HepG2 (cell line): ENCODE measurements around the gene ANKRD40. TPM values are rescaled to one million over a fixed set of nuclear protein-coding genes. Genes with fewer than 3 reads are reported as not detected.
A peak's percentile ranks its signal among the peaks of the same experiment; 100 is the strongest.

Experiments used
- ATF7 ChIP-seq, 2 experiments: fragments of 450-650 bp in 1 of 2; sonication (generic) in 1 of 2; formaldehyde crosslinking in 1 of 2; IDR thresholded peaks; 2 replicates each; pipeline versions ENCODE4 v1.4.0 to v1.6.1; 2016 to 2020; ENCODE audit warnings: antibody characterized with exemption in 1 of 2, mild to moderate bottlenecking in 1 of 2, missing genetic modification reagents in 1 of 2
- CREM ChIP-seq, 2 experiments: sonication (generic) in 1 of 2; formaldehyde crosslinking in 1 of 2; IDR thresholded peaks; 2 replicates each; pipeline versions ENCODE4 v1.4.0 to v1.6.1; 2016 to 2020; ENCODE audit warnings: antibody characterized with exemption in 1 of 2, mild to moderate bottlenecking in 1 of 2, missing genetic modification reagents in 1 of 2
- DZIP1 ChIP-seq: sonication (generic); formaldehyde crosslinking; IDR thresholded peaks from 2 replicates; pipeline ENCODE4 v1.5.0; 2020; ENCODE audit warnings: mild to moderate bottlenecking, missing genetic modification reagents
- HNF4A ChIP-seq: sonication (generic); formaldehyde crosslinking; IDR thresholded peaks from 2 replicates; pipeline ENCODE4 v1.4.0; 2020; ENCODE audit warnings: missing genetic modification reagents
- ISX ChIP-seq: sonication (generic); formaldehyde crosslinking; conservative IDR thresholded peaks from 2 replicates; pipeline ENCODE4 v1.5.0; 2020; ENCODE audit warnings: missing genetic modification reagents
- KLF6 ChIP-seq: IDR thresholded peaks from 2 replicates; pipeline ENCODE4 v1.8.0; 2016; ENCODE audit warnings: missing biosample characterization, missing genetic modification reagents
- MTF1 ChIP-seq: sonication (generic); formaldehyde crosslinking; IDR thresholded peaks from 2 replicates; pipeline ENCODE4 v1.5.0; 2020; ENCODE audit warnings: missing genetic modification reagents
- PATZ1 ChIP-seq: sonication (generic); formaldehyde crosslinking; IDR thresholded peaks from 2 replicates; pipeline ENCODE4 v1.4.0; 2020; ENCODE audit warnings: missing genetic modification reagents
- RARA ChIP-seq: IDR thresholded peaks from 2 replicates; pipeline ENCODE4 v1.6.1; 2016; ENCODE audit warnings: missing genetic modification reagents, missing compliant biosample characterization
- ZFP36L1 ChIP-seq: sonication (generic); formaldehyde crosslinking; IDR thresholded peaks from 2 replicates; pipeline ENCODE4 v1.8.0; 2022; ENCODE audit warnings: mild to moderate bottlenecking, missing genetic modification reagents, moderate library complexity
- ZFX ChIP-seq: sonication (generic); formaldehyde crosslinking; IDR thresholded peaks from 2 replicates; pipeline ENCODE4 v1.4.0; 2020; ENCODE audit warnings: mild to moderate bottlenecking, low read depth, missing genetic modification reagents, moderate library complexity
- ZNF121 ChIP-seq: sonication (generic); formaldehyde crosslinking; IDR thresholded peaks from 2 replicates; pipeline ENCODE4 v1.5.0; 2020; ENCODE audit warnings: mild to moderate bottlenecking, missing genetic modification reagents
- ZNF143 ChIP-seq: sonication (generic); formaldehyde crosslinking; IDR thresholded peaks from 2 replicates; pipeline ENCODE4 v1.4.0; 2020; ENCODE audit warnings: missing genetic modification reagents
- ZNF253 ChIP-seq: sonication (generic); formaldehyde crosslinking; IDR thresholded peaks from 2 replicates; pipeline ENCODE4 v1.8.0; 2022; ENCODE audit warnings: mild to moderate bottlenecking, missing genetic modification reagents, borderline replicate concordance
- ZNF331 ChIP-seq: sonication (generic); formaldehyde crosslinking; IDR thresholded peaks from 2 replicates; pipeline ENCODE4 v1.4.0; 2020; ENCODE audit warnings: missing genetic modification reagents
- ZNF558 ChIP-seq: sonication (generic); formaldehyde crosslinking; IDR thresholded peaks from 2 replicates; pipeline ENCODE4 v1.9.0; 2022; ENCODE audit warnings: mild to moderate bottlenecking, missing genetic modification reagents, borderline replicate concordance
- ZNF678 ChIP-seq: sonication (generic); formaldehyde crosslinking; IDR thresholded peaks from 2 replicates; pipeline ENCODE4 v1.4.0; 2020; ENCODE audit warnings: mild to moderate bottlenecking, missing genetic modification reagents
- ZNF720 ChIP-seq: sonication (generic); formaldehyde crosslinking; IDR thresholded peaks from 2 replicates; pipeline ENCODE4 v1.4.0; 2020; ENCODE audit warnings: missing genetic modification reagents
- ZSCAN9 ChIP-seq: IDR thresholded peaks from 2 replicates; pipeline ENCODE4 v1.6.1; 2016; ENCODE audit warnings: borderline replicate concordance
- polyA plus RNA-seq, 8 experiments: library from polyadenylated mRNA; depleted of rRNA in 3 of 8; stranded (reverse) in 7 of 8; unstranded in 1 of 8; fragments of >200 nt; fragmentation: Illumina TruSeq in 4 of 8; extraction: Trizol in 4 of 8; gene quantifications; 2 replicates each; pipeline versions ENCODE4 v1.2.1 to v1.2.3, GENCODE V29; 2011 to 2016; ENCODE audit warnings: low read depth in 4 of 8, missing spikeins in 1 of 8, mixed read lengths in 1 of 8; ENCODE audit not compliant: insufficient read depth in 1 of 8
- total RNA-seq, 5 experiments: library from RNA; depleted of rRNA; stranded (reverse); fragments of >200 nt; fragmentation: Illumina TruSeq; extraction: Trizol; gene quantifications; 2 replicates each; pipeline ENCODE4 v1.2.3, GENCODE V29; 2016; ENCODE audit warnings: low read depth in 1 of 5
- TF ChIP-seq, protein P1 (sequence below): fragments of 450-650 bp; IDR thresholded peaks from 2 replicates; pipeline ENCODE4 v1.6.1; 2016
- TF ChIP-seq, protein P2 (sequence below): sonication (generic); formaldehyde crosslinking; conservative IDR thresholded peaks from 2 replicates; pipeline ENCODE4 v1.8.0; 2022; ENCODE audit warnings: mild to moderate bottlenecking, moderate library complexity, missing genetic modification reagents

The ANKRD40 gene
- total and polyA plus RNA-seq, 2 of the 13 experiments (the other 11 are each of a cell fraction or from before 2014, with no cell fraction given) = 35.0 to 46.4 TPM

- TF ChIP-seq ZNF121 (0 out of 2 replicates have a peak, but pooled peaks have one; percentile 70), ZSCAN9 (CRISPR knock-in tag) (peak; percentile 97), ZFP36L1 (CRISPR knock-in tag) (0 out of 2 replicates have a peak, but pooled peaks have one; percentile 44), HNF4A (CRISPR knock-in tag) (peak; percentile 31; the same call in 1 of the 2 replicates), CREM (IDR thresholded peaks at IDR 0.05) (peak; percentile 44; the same call in 1 of the 2 replicates), CREM (CRISPR knock-in tag; IDR thresholded peaks at IDR 0.05) (no peak), ZNF558 (CRISPR knock-in tag) (peak; percentile 85; the same call in 1 of the 2 replicates), KLF6 (CRISPR knock-in tag) (peak; percentile 88), ZNF253 (CRISPR knock-in tag) (0 out of 2 replicates have a peak, but pooled peaks have one; percentile 79), DZIP1 (CRISPR knock-in tag) (peak; percentile 79; the same call in 1 of the 2 replicates), MTF1 (CRISPR knock-in tag) (peak; percentile 88), ZFX (CRISPR knock-in tag) (peak; percentile 99), RARA (peak; percentile 54), PATZ1 (CRISPR knock-in tag) (peak; percentile 84), ZNF143 (peak; percentile 71), ISX (no peak), ZNF678 (CRISPR knock-in tag) (peak; percentile 79), ZNF331 (CRISPR knock-in tag) (peak; percentile 95), ZNF720 (0 out of 2 replicates have a peak, but pooled peaks have one; percentile 24), ATF7 (IDR thresholded peaks at IDR 0.05) (no peak), ATF7 (CRISPR knock-in tag; IDR thresholded peaks at IDR 0.05) (no peak)
- TF ChIP-seq, protein P1, sequence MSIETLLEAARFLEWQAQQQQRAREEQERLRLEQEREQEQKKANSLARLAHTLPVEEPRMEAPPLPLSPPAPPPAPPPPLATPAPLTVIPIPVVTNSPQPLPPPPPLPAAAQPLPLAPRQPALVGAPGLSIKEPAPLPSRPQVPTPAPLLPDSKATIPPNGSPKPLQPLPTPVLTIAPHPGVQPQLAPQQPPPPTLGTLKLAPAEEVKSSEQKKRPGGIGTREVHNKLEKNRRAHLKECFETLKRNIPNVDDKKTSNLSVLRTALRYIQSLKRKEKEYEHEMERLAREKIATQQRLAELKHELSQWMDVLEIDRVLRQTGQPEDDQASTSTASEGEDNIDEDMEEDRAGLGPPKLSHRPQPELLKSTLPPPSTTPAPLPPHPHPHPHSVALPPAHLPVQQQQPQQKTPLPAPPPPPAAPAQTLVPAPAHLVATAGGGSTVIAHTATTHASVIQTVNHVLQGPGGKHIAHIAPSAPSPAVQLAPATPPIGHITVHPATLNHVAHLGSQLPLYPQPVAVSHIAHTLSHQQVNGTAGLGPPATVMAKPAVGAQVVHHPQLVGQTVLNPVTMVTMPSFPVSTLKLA = peak; percentile 43; the same call in 1 of the 2 replicates
- TF ChIP-seq, protein P2, sequence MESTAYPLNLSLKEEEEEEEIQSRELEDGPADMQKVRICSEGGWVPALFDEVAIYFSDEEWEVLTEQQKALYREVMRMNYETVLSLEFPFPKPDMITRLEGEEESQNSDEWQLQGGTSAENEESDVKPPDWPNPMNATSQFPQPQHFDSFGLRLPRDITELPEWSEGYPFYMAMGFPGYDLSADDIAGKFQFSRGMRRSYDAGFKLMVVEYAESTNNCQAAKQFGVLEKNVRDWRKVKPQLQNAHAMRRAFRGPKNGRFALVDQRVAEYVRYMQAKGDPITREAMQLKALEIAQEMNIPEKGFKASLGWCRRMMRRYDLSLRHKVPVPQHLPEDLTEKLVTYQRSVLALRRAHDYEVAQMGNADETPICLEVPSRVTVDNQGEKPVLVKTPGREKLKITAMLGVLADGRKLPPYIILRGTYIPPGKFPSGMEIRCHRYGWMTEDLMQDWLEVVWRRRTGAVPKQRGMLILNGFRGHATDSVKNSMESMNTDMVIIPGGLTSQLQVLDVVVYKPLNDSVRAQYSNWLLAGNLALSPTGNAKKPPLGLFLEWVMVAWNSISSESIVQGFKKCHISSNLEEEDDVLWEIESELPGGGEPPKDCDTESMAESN (CRISPR knock-in tag) = peak; percentile 53
These were observed at the start of gene ANKRD40 (continued) for GRCh38 chr17:50707289-50708049.
